Adipocyte (in vitro differentiated cells): ENCODE results near the gene SEPTIN12.
A peak's percentile ranks its signal among the peaks of the same experiment; 100 is the strongest.

ENCODE experiments used
- DNase-seq: peaks from one replicate; pipeline ENCODE4 v3.0.0-alpha.2; 2015; ENCODE audit warnings: low read depth
- H3K27me3 ChIP-seq: replicated peaks from 2 replicates; pipeline ENCODE4 v1.7.0; 2013; ENCODE audit warnings: mild to moderate bottlenecking, low read length, moderate library complexity; ENCODE audit not compliant: control insufficient read depth, insufficient read depth
- H3K36me3 ChIP-seq: 2 replicates; pipeline ENCODE4 v1.7.0; 2013; ENCODE audit warnings: low read length, mild to moderate bottlenecking, moderate library complexity; ENCODE audit not compliant: control insufficient read depth, insufficient read depth, severe bottlenecking
- H3K4me1 ChIP-seq: 2 replicates; pipeline ENCODE4 v1.7.0; 2013; ENCODE audit warnings: mild to moderate bottlenecking, low read length, moderate library complexity; ENCODE audit not compliant: control insufficient read depth, insufficient read depth
- H3K4me3 ChIP-seq: 2 replicates; pipeline ENCODE4 v1.7.0; 2013; ENCODE audit warnings: mild to moderate bottlenecking, low read length, moderate library complexity
- H3K9ac ChIP-seq: 2 replicates; pipeline ENCODE4 v1.7.0; 2013; ENCODE audit warnings: mild to moderate bottlenecking, low read length, moderate library complexity
- H3K9me3 ChIP-seq: 2 replicates; pipeline ENCODE4 v1.7.0; 2013; ENCODE audit warnings: mild to moderate bottlenecking, low read length, moderate library complexity; ENCODE audit not compliant: control insufficient read depth

The SEPTIN12 gene

GRCh38 chr16:4734730-4735535 is 53.2 kb downstream of the SEPTIN12 start:
- Histone ChIP-seq H3K4me1 (peaks cover 5% of the 10 kb centered on the region), H3K36me3 (peaks cover 5% of the 10 kb centered on the region), H3K27me3 (peaks cover 4% of the 10 kb centered on the region), H3K9ac (peak overlapping the region; percentile 95), H3K9me3 (no peaks in the 10 kb centered on the region), H3K4me3 (peak overlapping the region; percentile 99)
- DNase-seq = peak; percentile 95

- Histone ChIP-seq H3K4me3 (peak within 1 kb of the TSS; percentile 99), H3K9me3 (no peaks in the 10 kb centered on the region), H3K4me1 (peaks cover 5% of the 10 kb centered on the region), H3K36me3 (peaks cover 11% of the 10 kb centered on the region), H3K9ac (peak within 1 kb of the TSS; percentile 95), H3K27me3 (peaks cover 4% of the 10 kb centered on the region)
- DNase-seq = peak; percentile 99
These were observed 53.9 kb downstream of the SEPTIN12 start, which contains the start of the genes ANKS3 and DNAAF8 for GRCh38 chr16:4734063-4734729. Gene ANKS3, minus strand, starts transcription at chr16:4734271. Its CDS starts 4,122 bp downstream, at chr16:4730149. Gene DNAAF8, plus strand, starts transcription at chr16:4734537. Its CDS starts 1,978 bp downstream, at chr16:4736515.

GRCh38 chr16:4733747-4734062 is 54.4 kb downstream of the SEPTIN12 start:
- Histone ChIP-seq H3K27me3 (peaks cover 4% of the 10 kb centered on the region), H3K9me3 (no peaks in the 10 kb centered on the region), H3K9ac (peak overlapping the region; percentile 95), H3K4me1 (peaks cover 5% of the 10 kb centered on the region), H3K4me3 (peak overlapping the region; percentile 99), H3K36me3 (peaks cover 15% of the 10 kb centered on the region)
- DNase-seq = peak; percentile 36

- DNase-seq = peak; percentile 14
- Histone ChIP-seq H3K9me3 (no peaks in the 10 kb centered on the region), H3K27me3 (peaks cover 4% of the 10 kb centered on the region), H3K36me3 (peaks cover 19% of the 10 kb centered on the region), H3K9ac (peak overlapping the region; percentile 95), H3K4me1 (peaks cover 5% of the 10 kb centered on the region), H3K4me3 (peak overlapping the region; percentile 99)
These were observed 54.9 kb downstream of the SEPTIN12 start for GRCh38 chr16:4733211-4733742.

GRCh38 chr16:4729876-4730275 is 58.3 kb downstream of the SEPTIN12 start:
- DNase-seq = no peak
- Histone ChIP-seq H3K9me3 (no peaks in the 10 kb centered on the region), H3K9ac (no peak overlapping the region), H3K36me3 (peaks cover 30% of the 10 kb centered on the region), H3K4me1 (no peaks in the 10 kb centered on the region), H3K4me3 (no peak overlapping the region), H3K27me3 (no peaks in the 10 kb centered on the region)

- no peak for DNase-seq
- Histone ChIP-seq H3K36me3 (peaks cover 35% of the 10 kb centered on the region), H3K4me1 (no peaks in the 10 kb centered on the region), H3K4me3 (no peak overlapping the region), H3K9me3 (no peaks in the 10 kb centered on the region), H3K27me3 (no peaks in the 10 kb centered on the region), H3K9ac (no peak overlapping the region)
These were observed 59.5 kb downstream of the SEPTIN12 start for GRCh38 chr16:4728676-4729075.
